Ascending aorta (tissue), 2 donors: Measurements from ENCODE around the gene CTU1. TPM values are rescaled to one million over a fixed set of nuclear protein-coding genes. Genes with fewer than 3 reads are reported as not detected.

Experiments
- DNase-seq, 2 donors: peaks; one replicate each; pipeline ENCODE4 v3.0.0-alpha.2; 2019; ENCODE audit warnings: low spot score in 2 of 2
- H3K27ac ChIP-seq, 2 donors: fragments of 200-600 bp; sonication (generic); one replicate each; pipeline ENCODE4 v1.5.1; 2016 to 2017; ENCODE audit warnings: mild to moderate bottlenecking in 1 of 2
- H3K27me3 ChIP-seq: fragments of 200-600 bp; sonication (generic); one replicate; pipeline ENCODE4 v1.5.1; 2017
- H3K36me3 ChIP-seq, 2 donors: fragments of 200-600 bp; sonication (generic); one replicate each; pipeline ENCODE4 v1.5.1; 2016
- H3K4me1 ChIP-seq, 2 donors: fragments of 200-600 bp; sonication (generic); one replicate each; pipeline ENCODE4 v1.5.1; 2016 to 2017; ENCODE audit warnings: mild to moderate bottlenecking in 1 of 2
- H3K4me3 ChIP-seq, 2 donors: fragments of 200-600 bp; sonication (generic); one replicate each; pipeline ENCODE4 v1.5.1; 2016 to 2017; ENCODE audit warnings: mild to moderate bottlenecking in 1 of 2
- H3K9me3 ChIP-seq, 2 donors: fragments of 200-600 bp; sonication (generic); one replicate each; pipeline ENCODE4 v1.5.1; 2016
- CTCF ChIP-seq, 3 experiments: fragments of 200-600 bp in 2 of 3; fragments of 450-650 bp in 1 of 3; sonication (generic) in 2 of 3; IDR thresholded peaks; one replicate each; pipeline ENCODE4 v1.5.1; 2016 to 2019; ENCODE audit warnings: antibody characterized with exemption in 3 of 3, mild to moderate bottlenecking in 1 of 3, moderate library complexity in 1 of 3
- intact Hi-C: fragments of 100-400 bp; cut with DNase I; formaldehyde crosslinking; loops from one replicate; pipeline ENCODE4 v1.15.1; 2023
- total RNA-seq: library from RNA; depleted of rRNA; stranded (reverse); fragments of >200 nt; gene quantifications from one replicate; pipeline ENCODE4 v1.1.0, GENCODE V29; 2016

The CTU1 gene
- total RNA-seq, 1 donor from 2014 or later: 8.9 TPM

- TF ChIP-seq CTCF (IDR thresholded peaks at IDR 0.05): no peak
- DNase-seq: no peak
- Histone ChIP-seq H3K4me3 (no peak overlapping the region), H3K9me3 (no peaks in the 10 kb centered on the region), H3K27ac (no peak overlapping the region), H3K27me3 (no peaks in the 10 kb centered on the region), H3K36me3 (no peaks in the 10 kb centered on the region), H3K4me1 (no peaks in the 10 kb centered on the region)
- intact Hi-C loops: no loop called here
Observed at GRCh38 chr19:51121257-51121656, 13.0 kb upstream of the CTU1 start.

- Histone ChIP-seq H3K27ac (no peak overlapping the region), H3K27me3 (no peaks in the 10 kb centered on the region), H3K4me1 (no peaks in the 10 kb centered on the region), H3K4me3 (no peak overlapping the region), H3K9me3 (no peaks in the 10 kb centered on the region), H3K36me3 (no peaks in the 10 kb centered on the region)
- intact Hi-C loops: no loop called here
- no peak for TF ChIP-seq CTCF (IDR thresholded peaks at IDR 0.05)
- DNase-seq: no peak
Observed at GRCh38 chr19:51120160-51120559, 12.0 kb upstream of the CTU1 start.

- H3K27me3 ChIP-seq: no peaks in the 10 kb centered on the region
- no peak for TF ChIP-seq CTCF (IDR thresholded peaks at IDR 0.05)
- H3K4me3 ChIP-seq: no peak overlapping the region
- H3K27ac ChIP-seq: no peak overlapping the region
- DNase-seq: no peak
- H3K36me3 ChIP-seq: no peaks in the 10 kb centered on the region
- intact Hi-C loops: no loop called here
- H3K9me3 ChIP-seq: no peaks in the 10 kb centered on the region
- no peaks in the 10 kb centered on the region for H3K4me1 ChIP-seq
Observed at GRCh38 chr19:51119611-51120010, 11.4 kb upstream of the CTU1 start.

- intact Hi-C loops: no loop called here
Observed at GRCh38 chr19:51119101-51119500, 10.9 kb upstream of the CTU1 start.

GRCh38 chr19:51116736-51117286 lies 8.6 kb upstream of the CTU1 start:
- H3K36me3 ChIP-seq: no peaks in the 10 kb centered on the region
- no peaks in the 10 kb centered on the region for H3K9me3 ChIP-seq
- DNase-seq: no peak
- H3K4me3 ChIP-seq: no peak overlapping the region
- H3K27me3 ChIP-seq: no peaks in the 10 kb centered on the region
- intact Hi-C loops: no loop called here
- no peak overlapping the region for H3K27ac ChIP-seq
- TF ChIP-seq CTCF (IDR thresholded peaks at IDR 0.05): no peak
- no peaks in the 10 kb centered on the region for H3K4me1 ChIP-seq

More at GRCh38 chr19:51119101-51119500, 10.9 kb upstream of the CTU1 start:
- Histone ChIP-seq H3K4me1 (no peaks in the 10 kb centered on the region), H3K27ac (no peak overlapping the region), H3K36me3 (no peaks in the 10 kb centered on the region), H3K9me3 (no peaks in the 10 kb centered on the region), H3K27me3 (no peaks in the 10 kb centered on the region), H3K4me3 (no peak overlapping the region)
- no peak for DNase-seq
- TF ChIP-seq CTCF (IDR thresholded peaks at IDR 0.05): no peak
